Psoas muscle (tissue), 8 donors: ENCODE measurements around the gene IGSF6. TPM values are rescaled to one million over a fixed set of nuclear protein-coding genes. Genes with fewer than 3 reads are reported as not detected.

ENCODE experiments used
- ATAC-seq, 4 donors: fragments of 200-7000 bp; cut with Tn5 transposase; one replicate each; pipeline ENCODE4 v1.9.1; 2020; ENCODE audit warnings: moderate library complexity in 3 of 4, mild to moderate bottlenecking in 2 of 4
- DNase-seq, 2 donors: peaks; one replicate each; pipeline ENCODE4 v3.0.0-alpha.2; 2020
- H3K27ac ChIP-seq: fragments of 200-600 bp; one replicate; pipeline ENCODE4 v1.8.0; 2022
- H3K27me3 ChIP-seq, 3 donors: fragments of 200-600 bp in 1 of 3; one replicate each; pipeline versions ENCODE4 v1.6.1 to v1.8.0; 2013 to 2022; ENCODE audit warnings: low read length in 2 of 3, mild to moderate bottlenecking in 2 of 3, moderate library complexity in 1 of 3; ENCODE audit not compliant: insufficient read depth in 3 of 3
- H3K36me3 ChIP-seq, 2 donors: fragments of 200-600 bp in 1 of 2; one replicate each; pipeline versions ENCODE4 v1.6.1 to v1.8.0; 2013 to 2022; ENCODE audit warnings: low read depth in 1 of 2, mild to moderate bottlenecking in 1 of 2, moderate library complexity in 1 of 2; ENCODE audit not compliant: insufficient read depth in 1 of 2
- H3K4me1 ChIP-seq: fragments of 200-600 bp; one replicate; pipeline ENCODE4 v1.8.0; 2022
- H3K4me3 ChIP-seq: fragments of 200-600 bp; one replicate; pipeline ENCODE4 v1.8.0; 2022; ENCODE audit warnings: mild to moderate bottlenecking
- H3K9me3 ChIP-seq: fragments of 200-600 bp; one replicate; pipeline ENCODE4 v1.8.0; 2022
- WGBS, 3 donors: extraction: QIAGEN DNeasy Blood & Tissue Kit; methylation state at CpG; one replicate each; pipeline versions ENCODE4 v1.1.6 to v1.1.7; 2013; 5-methylcytosine and 5-hydroxymethylcytosine counted together
- intact Hi-C, 2 donors: fragments of 100-400 bp; cut with DNase I; formaldehyde crosslinking; loops; one replicate each; pipeline versions ENCODE4 v1.11.0 to v1.14.2; 2022
- polyA plus RNA-seq, 3 donors: library from polyadenylated mRNA; stranded (reverse); fragments of 200-250 nt; gene quantifications; one replicate each; pipeline ENCODE4 v1.2.3, GENCODE V29; 2013
- total RNA-seq, 4 donors: library from RNA; stranded (reverse); fragmentation: NEBNext Ultra II Directional in 2 of 4; extraction: Animal tissue kit (Norgen Biotek cat#: 25700) in 2 of 4; gene quantifications; one replicate each; pipeline versions ENCODE4 v1.2.1 to v1.2.4, GENCODE V29; 2021 to 2023
- TF ChIP-seq, protein P1 (sequence below): fragments of 200-600 bp; IDR thresholded peaks from one replicate; pipeline ENCODE4 v1.8.0; 2022; ENCODE audit warnings: antibody characterized with exemption
- donor health status: healthy with polysubstance abuse.
- donor health status: DM: no; HTN: no; CAD: no; lungs with moderate emphysema.
- donor health status: Bipolar disorder and iron deficiency.
- donor health status: healthy.
- donor health status: DM: yes; HTN: yes; CAD: no.
- donor health status: DM: no; HTN: no; CAD: no.
- donor health status: DM: no; HTN: no; CAD: no.
- donor health status: DM: yes; HTN: yes; CAD: no.

IGSF6 gene
- total and polyA plus RNA-seq, 7 donors: 0.15 to 3.0 (median 1.4) TPM

DNA sequence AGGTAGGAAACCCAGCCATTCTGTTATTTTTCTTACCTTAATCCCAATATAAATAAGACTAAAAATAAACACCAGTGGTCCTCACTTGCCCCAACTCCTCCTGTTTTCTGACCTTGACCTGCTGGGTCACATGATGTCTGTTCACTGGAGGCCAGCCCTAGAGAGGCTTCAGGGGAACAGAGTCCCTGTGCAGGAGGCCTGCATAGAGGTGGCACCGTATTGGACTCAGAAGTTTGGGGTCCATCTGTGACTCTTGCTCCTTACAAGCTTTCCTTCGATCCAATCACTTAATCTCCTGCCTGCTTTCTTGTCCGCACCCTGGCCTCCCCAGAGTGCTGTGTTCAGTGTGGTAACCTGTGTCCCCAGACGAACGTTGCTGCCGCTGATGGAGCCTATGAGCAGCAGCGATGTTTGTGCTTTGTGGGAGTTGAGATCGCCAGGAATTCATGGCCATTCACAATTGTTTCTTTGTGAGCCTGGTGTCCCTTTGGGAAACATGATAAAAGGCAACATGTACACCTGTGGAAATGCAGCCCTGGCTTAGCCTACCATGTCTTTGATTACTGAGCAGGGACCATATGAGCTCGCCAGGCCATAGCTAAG lies 4.7 kb downstream of the IGSF6 start:
- DNase-seq: no peak
- ATAC-seq: no peak
- H3K4me3 ChIP-seq: no peak overlapping the region
- TF ChIP-seq, protein P1, sequence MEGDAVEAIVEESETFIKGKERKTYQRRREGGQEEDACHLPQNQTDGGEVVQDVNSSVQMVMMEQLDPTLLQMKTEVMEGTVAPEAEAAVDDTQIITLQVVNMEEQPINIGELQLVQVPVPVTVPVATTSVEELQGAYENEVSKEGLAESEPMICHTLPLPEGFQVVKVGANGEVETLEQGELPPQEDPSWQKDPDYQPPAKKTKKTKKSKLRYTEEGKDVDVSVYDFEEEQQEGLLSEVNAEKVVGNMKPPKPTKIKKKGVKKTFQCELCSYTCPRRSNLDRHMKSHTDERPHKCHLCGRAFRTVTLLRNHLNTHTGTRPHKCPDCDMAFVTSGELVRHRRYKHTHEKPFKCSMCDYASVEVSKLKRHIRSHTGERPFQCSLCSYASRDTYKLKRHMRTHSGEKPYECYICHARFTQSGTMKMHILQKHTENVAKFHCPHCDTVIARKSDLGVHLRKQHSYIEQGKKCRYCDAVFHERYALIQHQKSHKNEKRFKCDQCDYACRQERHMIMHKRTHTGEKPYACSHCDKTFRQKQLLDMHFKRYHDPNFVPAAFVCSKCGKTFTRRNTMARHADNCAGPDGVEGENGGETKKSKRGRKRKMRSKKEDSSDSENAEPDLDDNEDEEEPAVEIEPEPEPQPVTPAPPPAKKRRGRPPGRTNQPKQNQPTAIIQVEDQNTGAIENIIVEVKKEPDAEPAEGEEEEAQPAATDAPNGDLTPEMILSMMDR: no peak
- no peak overlapping the region for H3K27ac ChIP-seq
- H3K4me1 ChIP-seq: peaks cover 23% of the 10 kb centered on the region
- no peaks in the 10 kb centered on the region for H3K9me3 ChIP-seq
- no peaks in the 10 kb centered on the region for H3K36me3 ChIP-seq
- H3K27me3 ChIP-seq: no peaks in the 10 kb centered on the region
- 84 to 90% (median 87%) methylated on average over 9 of the region's 9 CpGs for whole genome bisulfite sequencing, 3 donors
- intact Hi-C loops: no loop called here

DNA sequence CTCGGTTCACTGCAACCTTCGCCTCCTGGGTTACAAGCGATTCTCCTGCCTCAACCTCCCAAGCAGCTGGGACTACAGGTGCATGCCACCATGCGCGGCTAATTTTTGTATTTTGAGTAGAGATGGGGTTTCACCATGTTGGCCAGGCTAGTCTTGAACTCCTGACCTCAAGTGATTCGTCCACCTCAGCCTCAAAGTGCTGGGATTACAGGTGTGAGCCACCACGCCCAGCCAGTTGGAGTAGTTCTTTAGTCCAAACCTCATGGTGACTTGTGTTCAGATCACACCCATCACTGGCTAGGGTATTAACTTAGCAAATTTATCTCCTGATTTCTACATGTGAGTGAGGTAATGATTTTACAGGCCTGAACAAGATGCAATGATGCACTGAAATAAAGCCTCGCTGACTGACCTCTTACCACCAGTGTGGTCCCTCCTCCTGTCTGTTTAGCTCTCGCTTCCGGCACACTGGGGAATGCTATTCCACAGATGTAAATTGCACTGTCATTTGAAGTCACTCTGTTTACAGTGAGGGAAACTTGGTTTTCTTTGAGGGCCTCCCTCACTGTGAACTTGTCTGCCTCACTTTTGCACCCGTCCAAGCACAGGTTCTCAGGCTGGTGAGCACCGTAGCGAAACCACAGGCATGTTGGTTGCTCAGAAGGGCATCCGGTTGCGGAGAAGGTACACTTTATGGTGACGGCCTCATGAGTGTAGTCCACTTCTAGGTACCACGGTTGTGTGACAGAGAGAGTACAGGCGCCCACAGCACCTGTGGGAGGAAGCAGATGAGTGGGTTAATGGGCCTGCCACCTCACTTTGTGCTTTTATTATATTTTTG lies 5.5 kb downstream of the IGSF6 start:
- DNase-seq (no peak), ATAC-seq (no peak)
- Histone ChIP-seq H3K9me3 (no peaks in the 10 kb centered on the region), H3K4me1 (peaks cover 23% of the 10 kb centered on the region), H3K36me3 (no peaks in the 10 kb centered on the region), H3K4me3 (no peak overlapping the region), H3K27ac (peak overlapping the region; percentile 61), H3K27me3 (no peaks in the 10 kb centered on the region)
- WGBS, 3 donors: 88 to 96% (median 91%) methylated on average over 18 of the region's 18 CpGs
- intact Hi-C loops: no loop called here
- TF ChIP-seq, protein P1: no peak

DNA sequence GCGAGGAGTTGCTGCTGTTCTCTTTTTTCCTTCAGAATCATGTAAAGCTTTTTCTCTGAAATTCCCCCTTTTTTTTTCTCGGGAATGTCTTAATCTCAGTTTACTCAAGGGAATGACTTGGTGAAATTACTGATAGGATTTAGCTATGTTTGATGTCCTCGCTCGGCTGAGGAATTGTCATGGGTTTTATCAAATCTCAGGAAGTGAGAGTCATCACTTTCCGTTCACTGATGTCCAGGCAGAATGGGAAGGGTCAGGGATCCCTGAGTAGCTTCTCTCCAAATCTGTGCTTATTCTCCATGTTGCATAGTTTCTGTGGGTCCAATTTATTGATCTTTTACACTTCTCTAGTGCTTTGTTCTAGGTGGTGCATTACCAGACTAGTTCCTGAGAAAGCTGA lies 6.3 kb downstream of the IGSF6 start:
- TF ChIP-seq, protein P1: no peak
- ATAC-seq: no peak
- peaks cover 23% of the 10 kb centered on the region for H3K4me1 ChIP-seq
- peak overlapping the region; percentile 61 for H3K27ac ChIP-seq
- H3K9me3 ChIP-seq: no peaks in the 10 kb centered on the region
- 60 to 66% (median 61%) methylated on average over 5 of the region's 5 CpGs for WGBS, 3 donors
- H3K27me3 ChIP-seq: no peaks in the 10 kb centered on the region
- no peaks in the 10 kb centered on the region for H3K36me3 ChIP-seq
- peak overlapping the region; percentile 54 for H3K4me3 ChIP-seq
- intact Hi-C loops: no loop called here
- no peak for DNase-seq

DNA sequence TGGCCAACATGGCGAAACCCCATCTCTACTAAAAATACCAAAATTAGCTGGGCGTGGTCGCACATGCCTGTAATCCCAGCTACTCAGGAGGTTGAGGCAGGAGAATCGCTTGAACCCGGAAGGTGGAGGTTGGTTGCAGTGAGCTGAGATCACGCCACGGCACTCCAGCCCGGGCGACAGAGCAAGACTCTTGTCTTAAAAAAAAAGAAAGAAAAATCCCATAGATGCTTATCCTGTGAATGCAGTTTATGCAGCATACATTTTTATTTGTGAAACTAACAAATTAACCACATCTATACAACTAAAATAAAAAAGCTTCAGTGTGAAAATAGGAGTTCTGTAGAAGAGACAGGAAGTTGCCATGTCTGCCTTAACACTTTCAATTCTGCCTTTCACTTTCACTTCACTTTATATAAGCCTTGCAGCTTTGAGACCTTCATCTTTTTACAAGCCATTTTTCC lies 7.1 kb downstream of the IGSF6 start:
- H3K36me3 ChIP-seq: no peaks in the 10 kb centered on the region
- no peaks in the 10 kb centered on the region for H3K27me3 ChIP-seq
- ATAC-seq (no peak), DNase-seq (no peak)
- TF ChIP-seq, protein P1: no peak
- H3K27ac ChIP-seq: peak overlapping the region; percentile 61
- H3K9me3 ChIP-seq: no peaks in the 10 kb centered on the region
- intact Hi-C loops: no loop called here
- H3K4me3 ChIP-seq: peak overlapping the region; percentile 54
- WGBS, 3 donors: 60 to 71% (median 67%) methylated on average over 9 of the region's 9 CpGs
- peaks cover 23% of the 10 kb centered on the region for H3K4me1 ChIP-seq
